Activated CD4-positive, alpha-beta T cell treated with anti-CD3 and anti-CD28 coated beads, Interleukin-2, amount 50 U/mL, for 24 hours (primary cell): ENCODE results near the gene OR6V1.
"Not testable (repeated sequence)": the region's sequence is repeated elsewhere in the genome, so short reads cannot be mapped to it uniquely, and the experiment has no call there.

Source experiments
- DNase-seq, 2 donors: peaks; one replicate each; pipeline ENCODE4 v3.0.0-alpha.2; 2020; ENCODE audit warnings: low read depth in 1 of 2, low spot score in 1 of 2

Gene OR6V1

DNA sequence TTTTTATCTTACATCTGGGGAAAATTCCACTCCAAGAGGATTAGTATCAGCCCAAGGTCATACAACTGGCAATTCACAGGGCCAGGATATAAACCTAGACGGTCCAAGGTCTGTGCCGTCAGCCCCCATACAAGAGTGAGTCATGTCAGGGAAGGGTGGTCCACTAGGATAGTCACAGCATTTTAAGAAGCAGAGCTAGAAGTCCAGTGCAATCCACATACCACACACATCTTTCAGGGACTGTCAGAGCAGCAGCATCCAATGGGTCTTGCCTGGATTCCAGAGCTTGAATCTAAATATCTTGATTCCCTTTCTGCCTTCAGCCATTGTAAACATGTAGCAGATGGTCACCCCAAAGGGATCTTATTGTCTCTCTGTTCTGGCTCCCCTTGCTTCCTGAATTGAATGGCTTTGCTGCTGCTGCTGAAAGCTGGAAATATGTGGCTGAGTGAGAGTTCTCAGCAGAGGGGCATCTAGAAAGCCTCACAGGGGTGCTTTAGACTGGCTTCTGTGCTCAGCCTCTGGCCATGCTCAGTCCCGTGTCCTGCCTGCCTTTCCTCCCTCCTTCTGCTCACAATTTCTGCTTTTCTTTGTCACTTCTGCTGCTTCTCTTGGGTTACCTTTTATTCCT is 9.9 kb upstream of the OR6V1 start:
- no peak for DNase-seq

DNA sequence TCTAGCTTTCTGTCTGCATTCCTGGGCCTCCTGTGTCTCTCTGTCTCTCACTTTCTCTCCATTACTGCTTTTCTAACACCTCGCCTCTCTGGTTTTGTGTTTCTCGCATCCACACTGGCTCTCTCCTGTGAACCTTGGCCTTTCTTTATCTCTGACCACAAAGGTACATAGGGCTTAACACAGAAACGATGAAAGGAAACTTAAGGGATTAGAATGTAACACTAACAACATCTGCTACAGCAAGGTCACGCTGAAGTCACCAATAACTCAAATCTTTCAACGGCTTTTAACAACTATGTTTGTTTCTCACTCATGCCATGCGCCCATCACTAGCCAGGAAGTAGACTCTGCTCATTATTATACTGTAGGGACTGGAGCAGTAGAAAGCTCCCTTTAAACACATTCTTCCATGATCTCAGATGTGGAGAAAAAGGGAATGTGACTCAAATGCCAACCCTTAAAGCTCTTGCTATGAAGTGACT is 9.3 kb upstream of the OR6V1 start:
- no peak for DNase-seq

DNA sequence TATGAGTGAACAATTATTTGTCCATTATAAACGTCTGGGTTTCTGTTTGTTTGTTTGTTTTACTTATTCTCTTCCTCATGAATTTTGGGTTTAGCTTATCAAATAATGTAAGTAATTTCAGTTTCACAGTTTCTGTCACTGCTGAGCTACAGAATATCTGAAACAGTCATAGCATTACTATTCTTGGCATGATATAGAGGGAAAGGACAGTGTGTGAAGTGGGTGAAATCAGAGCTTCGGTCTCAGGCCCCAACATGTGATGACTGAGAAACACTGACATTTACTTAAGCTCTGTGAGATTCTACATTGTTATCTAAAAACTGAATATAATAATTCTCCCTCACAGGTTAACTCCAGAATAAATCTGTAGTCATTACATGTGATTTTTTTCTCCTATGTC is 8.8 kb upstream of the OR6V1 start:
- DNase-seq = no peak

DNA sequence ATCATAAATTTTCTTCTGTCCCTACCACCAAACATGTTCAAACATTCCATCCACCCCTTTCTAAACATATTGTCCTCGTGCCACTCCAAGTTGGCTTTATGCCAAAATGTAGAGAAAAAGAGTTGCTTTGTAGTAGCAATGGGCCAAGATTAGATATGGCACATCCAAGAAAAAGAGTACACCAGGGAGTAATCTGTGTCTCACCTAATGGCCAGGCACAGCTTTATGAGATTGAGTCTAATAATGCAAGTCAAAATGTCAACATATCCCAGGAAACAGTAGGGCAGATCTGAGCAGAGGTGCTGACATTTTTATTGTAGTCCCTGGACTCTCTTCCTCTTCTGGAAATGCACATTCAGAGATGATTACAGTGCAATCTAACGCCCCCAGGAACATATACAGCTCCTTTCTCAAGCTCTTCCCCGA is 5.7 kb upstream of the OR6V1 start:
- no peak for DNase-seq

DNA sequence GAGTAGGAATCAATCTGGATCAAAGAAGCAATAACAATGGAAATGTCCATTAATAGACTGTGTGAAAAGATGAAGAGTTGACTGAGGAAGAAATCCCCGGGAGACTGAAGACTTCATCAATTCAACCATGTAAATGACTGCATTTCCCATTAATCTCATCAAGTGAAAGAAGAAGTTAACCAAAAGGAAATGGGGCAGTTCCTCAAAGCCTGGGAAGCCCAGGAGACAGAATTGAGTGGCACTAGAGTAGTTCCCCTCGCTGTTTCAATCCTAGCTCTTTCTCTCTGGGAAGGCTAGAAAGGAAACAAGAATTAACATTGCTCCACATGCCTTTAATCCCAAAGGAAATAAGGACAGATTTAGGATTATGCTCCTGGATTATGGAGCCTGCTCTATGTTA is 4.8 kb upstream of the OR6V1 start:
- no peak for DNase-seq

DNA sequence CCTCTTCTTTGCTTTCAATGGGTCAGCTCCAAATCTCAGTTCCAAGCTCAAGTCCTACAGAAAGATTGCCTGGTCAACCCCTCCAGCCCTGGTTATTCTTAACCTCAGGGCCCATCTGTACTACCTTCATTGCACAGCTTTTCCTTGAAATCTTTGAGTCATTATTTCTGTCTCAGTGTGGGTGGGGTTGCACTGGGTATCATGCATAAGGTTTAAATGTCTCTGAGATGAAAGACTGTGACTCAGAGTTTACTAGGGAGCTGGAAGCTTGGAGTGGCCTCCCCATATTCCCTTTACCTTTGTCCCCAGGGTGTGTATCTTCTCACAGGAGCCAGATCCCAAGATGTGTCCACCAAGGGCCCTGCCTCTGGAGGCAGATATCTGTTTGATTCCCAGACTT is 3.3 kb upstream of the OR6V1 start:
- no peak for DNase-seq

DNA sequence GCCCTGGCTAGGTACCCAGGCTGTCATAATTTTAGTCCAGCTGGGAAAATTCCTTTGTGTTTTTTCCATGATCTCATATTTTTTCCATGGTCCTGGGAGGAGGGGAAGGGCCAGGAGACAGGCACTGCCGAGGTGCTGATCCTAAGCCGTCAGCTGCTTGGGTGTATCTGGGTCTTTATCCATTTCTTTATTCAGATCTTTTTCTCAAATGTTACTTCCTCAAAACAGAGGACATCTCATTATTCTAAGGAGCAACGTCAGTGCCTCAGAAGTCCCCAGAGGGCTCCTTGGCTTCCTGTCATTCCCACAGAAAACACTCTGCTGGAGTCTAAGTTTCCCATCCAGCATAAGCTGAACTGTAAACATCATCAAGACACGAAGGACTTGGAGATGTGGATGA is 2.8 kb upstream of the OR6V1 start:
- DNase-seq = no peak

DNA sequence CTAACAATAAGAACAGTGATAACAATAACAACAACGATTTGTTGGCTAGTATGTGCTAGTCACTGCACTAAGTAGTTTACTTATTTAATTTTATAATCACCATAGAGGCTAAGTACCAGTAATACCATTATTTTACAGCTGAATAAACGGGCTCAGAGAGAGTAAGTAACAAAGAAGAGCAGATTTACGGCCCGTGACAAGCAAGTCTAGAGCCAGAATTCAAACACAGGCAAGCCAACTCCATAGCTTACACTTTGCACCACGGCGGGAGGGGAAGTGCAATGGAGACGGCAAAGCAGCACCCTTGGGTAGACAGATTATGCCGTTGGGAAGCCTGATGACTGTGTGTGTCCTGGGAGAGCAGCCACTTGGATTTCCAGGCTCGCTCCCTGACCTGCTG is 1.2 kb upstream of the OR6V1 start:
- no peak for DNase-seq

DNA sequence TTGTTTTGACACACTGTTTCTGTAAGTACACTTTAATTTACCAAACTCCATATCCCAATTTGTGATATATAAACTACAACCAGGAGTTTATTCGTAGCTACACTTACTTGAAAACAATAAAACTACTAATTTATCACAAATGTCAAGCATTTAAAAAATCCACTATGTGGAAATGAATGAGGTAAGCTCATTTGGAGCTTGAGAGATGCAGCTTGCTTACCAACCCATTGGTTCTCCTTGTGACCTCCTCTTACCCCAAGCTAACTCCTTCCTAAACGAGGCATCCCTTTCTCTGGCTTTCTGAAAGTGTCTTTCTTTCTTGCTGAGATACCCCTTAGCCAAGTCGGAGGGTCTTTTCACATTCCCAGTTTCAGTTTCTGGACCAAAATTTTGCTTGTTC is 2.5 kb downstream of the OR6V1 start:
- DNase-seq = no peak

DNA sequence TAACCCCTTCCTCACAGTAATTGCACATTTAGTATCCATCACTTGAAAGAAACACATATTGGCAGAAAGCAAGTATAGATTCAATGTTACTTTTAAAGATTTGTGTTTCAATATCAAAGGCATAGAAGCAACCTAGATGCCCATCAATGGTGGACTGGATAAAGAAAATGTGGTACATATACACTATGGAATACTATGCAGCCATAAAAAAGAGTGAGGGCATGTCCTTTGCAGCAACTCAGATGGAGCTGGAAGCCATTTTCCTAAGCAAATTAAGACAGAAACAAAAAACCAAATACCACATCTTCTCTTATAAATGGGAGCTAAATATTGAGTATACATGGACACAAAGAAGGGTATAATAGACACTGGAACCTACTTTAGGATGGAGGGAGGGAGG is 3.6 kb downstream of the OR6V1 start:
- no peak for DNase-seq

DNA sequence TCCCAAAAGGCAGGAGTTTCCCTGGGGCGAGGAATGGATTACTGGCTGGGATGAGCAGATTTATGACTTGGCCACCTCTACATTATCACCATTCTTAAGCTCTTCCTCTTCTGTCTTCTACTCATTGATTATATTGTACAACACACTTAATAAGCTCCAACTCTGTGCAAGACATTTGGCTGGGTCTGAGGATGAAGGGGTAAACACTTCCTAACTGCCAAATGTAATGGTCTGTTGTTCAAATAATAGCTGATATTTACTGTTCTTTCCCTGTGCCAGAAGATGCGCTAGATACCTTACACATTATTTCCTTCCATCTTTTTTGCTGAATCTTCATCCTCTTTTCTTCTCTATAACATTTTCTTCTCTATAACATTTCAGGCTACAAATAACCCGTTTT is 11.6 kb downstream of the OR6V1 start:
- no peak for DNase-seq

DNA sequence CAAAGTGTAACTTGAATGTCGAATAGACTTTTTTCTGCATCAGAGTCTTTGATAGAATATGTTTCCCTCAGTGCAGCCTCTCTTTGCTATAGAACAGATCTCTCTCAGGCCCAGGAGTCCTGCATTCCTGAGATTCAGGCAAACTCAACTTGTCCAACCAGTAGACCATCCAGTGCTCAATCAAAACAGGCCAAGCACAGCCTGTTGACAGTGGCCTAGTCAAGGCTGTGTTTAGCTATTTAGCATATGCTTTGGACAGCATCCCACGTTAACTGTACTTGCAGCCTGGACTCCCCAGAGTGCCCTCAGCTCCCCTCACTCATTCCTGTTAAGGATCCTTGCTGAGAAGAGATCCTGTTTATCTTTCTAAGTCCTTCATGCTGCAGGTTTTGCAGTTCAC is 16.3 kb downstream of the OR6V1 start:
- DNase-seq = no peak

DNA sequence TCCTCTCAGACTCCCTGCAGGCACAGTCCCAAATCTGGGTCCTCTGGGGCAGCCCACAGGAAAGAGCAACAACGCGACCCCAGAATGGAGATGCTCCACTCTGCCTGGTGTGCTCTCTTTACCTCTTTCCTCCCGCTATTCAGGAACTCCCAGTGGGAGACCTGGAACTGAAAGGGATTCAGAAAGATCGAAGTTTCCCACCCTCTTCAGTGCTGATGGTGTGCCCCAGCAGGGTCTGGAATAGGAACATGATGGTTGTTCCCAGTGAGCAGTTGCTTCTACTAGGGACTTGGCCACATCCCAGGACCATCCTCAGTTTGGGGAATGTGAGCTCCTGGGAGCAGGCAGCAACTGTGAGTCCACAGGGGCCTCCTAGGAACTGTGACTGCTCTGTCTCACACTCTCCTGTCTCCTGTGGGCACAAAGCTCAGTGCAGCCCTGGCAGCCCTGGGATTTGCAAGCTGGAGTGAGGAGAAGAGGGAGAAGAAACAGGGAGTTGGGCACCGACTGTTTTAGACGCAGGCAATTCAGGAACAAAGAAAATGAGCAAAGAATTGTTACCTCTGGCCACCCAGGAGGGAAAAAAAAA is 17.9 kb downstream of the OR6V1 start:
- no peak for DNase-seq

DNA sequence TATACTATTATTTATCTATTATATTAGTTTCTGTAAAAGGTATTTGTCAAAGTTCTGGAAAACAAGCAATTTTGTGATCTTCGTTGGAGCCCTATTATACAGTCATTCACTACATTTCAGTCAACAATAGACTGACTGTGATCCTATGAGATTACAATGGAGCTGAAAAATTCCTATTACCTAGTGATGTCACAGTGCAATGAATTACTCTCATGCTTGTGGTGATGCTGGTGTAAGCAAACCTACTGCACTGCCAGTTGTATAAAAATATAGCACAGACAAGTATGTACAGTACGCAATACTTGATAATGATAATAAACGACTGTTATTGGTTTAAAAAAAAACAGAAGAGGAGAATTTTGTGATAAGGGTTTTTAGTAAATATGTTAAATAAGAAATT is 21.4 kb downstream of the OR6V1 start:
- DNase-seq = no peak

DNA sequence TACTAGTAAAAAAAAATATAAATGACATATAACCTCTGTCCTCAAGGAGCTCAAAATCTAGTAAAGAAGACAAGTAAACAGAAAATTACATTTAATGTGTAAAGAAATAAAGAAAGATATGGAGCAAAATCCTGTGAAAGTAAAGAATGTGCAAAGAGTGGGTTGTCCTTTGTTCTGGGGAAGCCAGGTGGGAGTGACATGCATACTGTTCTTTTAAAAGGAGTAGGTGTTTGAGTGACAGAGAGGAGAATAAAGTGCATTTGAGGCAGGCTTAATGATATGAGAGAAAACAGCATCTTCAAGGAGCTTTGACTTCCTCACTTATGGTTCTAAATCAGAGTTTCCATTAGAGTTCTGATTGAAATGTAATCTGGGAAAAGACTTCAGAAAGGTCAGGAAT is 22.0 kb downstream of the OR6V1 start:
- DNase-seq = no peak

DNA sequence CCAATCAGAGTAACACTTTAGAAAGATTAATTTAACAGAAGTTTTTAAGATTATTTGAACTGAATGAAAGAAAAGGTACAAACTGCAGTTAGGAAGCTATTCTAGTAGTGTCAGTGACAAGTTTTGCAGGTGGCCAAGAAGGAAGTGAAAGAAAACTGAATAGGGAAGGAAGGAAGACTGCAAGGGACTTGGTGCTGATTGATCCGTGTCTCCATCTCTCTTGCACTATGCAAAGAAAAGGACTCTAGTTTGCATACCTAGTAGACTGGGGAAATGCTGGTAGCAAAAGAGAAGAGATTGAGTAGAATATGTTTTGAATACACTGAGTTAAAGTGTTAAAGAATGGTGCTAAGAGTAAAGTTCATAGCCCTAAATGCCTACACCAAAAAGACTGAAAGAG is 33.0 kb downstream of the OR6V1 start:
- no peak for DNase-seq

DNA sequence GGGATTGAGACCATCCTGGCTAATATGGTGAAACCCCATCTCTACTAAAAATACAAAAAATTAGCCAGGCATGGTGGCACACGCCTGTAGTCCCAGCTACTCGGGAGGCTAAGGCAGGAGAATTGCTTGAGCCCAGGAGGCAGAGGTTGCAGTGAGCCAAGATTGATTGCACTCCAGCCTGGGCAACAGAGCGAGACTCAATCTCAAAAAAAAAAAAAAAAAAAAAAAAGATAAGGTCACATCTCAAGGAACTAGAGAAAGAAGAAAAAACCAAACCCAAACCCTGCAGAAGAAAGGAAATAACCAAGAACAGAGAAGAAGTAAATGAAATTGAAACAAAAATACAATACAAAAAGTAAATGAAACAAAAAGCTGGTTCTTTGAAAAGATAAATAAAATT is 33.5 kb downstream of the OR6V1 start:
- not testable (repeated sequence) for DNase-seq

DNA sequence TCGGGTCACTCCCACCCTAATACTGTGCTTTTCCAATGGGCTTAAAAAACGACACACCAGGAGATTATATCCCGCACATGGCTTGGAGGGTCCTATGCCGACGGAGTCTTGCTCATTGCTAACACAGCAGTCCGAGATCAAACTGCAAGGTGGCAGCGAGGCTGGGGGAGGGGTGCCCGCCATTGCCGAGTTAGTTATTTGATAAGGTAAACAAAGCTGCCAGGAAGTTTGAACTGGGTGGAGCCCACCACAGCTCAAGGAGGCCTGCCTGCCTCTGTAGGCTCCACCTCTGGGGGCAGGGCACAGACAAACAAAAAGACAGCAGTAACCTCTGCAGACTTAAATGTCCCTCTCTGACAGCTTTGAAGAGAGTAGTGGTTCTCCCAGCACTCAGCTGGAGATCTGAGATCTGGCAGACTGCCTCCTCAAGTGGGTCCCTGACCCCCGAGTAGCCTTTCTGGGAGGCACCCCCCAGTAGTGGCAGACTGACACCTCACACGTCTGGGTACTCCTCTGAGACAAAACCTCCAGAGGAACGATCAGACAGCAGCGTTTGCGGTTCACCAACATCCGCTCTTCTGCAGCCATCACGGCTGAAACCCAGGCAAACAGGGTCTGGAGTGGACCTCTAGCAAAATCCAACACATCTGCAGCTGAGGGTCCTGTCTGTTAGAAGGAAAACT is 36.5 kb downstream of the OR6V1 start:
- not testable (repeated sequence) for DNase-seq

DNA sequence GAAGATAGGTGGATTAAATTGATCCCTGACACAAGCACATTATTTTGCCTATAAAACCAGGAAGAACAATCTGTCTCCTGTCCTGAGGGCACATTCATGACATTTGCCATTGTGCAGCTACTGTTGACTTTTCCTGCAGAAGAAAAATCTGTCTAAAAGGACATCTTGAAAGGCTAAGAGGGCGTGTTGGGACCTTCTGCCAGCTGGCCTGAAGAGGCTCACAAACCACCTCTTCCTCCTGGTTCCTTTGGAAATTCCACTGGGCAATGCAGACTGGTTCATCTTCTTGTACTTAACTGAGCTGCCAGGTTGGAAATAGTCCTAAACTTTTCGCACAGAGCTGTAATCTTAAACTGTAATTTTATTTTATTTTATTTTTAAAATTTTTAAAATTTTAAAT is 44.0 kb downstream of the OR6V1 start:
- no peak for DNase-seq

DNA sequence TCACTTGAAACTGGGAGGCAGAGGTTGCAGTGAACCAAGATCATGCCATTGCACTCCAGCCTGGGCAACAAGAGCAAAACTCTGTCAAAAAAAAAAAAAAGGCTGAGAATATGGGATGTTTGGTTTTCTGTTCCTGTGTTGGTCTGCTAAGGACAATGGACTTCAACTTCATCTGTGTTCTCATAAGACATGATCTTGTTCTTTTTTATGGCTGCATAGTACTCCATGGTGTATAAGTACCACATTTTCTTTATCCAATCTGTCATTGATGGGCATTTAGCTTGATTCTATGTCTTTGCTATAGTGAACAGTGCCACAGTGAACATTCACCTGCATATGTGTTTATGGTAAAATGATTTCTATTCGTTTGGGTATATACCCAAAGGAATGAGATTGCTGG is 47.4 kb downstream of the OR6V1 start:
- DNase-seq = not testable (repeated sequence)
